Adipose tissue (tissue), 3 donors: ENCODE data around the gene PRXL2A. TPM values are rescaled to one million over a fixed set of nuclear protein-coding genes. Genes with fewer than 3 reads are reported as not detected.

ENCODE experiments used
- H3K27ac ChIP-seq: one replicate; pipeline ENCODE4 v1.5.1; 2013; ENCODE audit warnings: low read depth, low read length
- WGBS, 3 donors: extraction: QIAGEN DNeasy Blood & Tissue Kit; methylation state at CpG; one replicate each; pipeline ENCODE4 v1.1.7; 2013; 5-methylcytosine and 5-hydroxymethylcytosine counted together
- polyA plus RNA-seq, 3 donors: library from polyadenylated mRNA; stranded (reverse); fragments of 200-250 nt; gene quantifications; one replicate each; pipeline ENCODE4 v1.2.3, GENCODE V29; 2013
- donor health status: healthy with polysubstance abuse.
- donor health status: Bipolar disorder and iron deficiency.
- donor health status: healthy.

The PRXL2A gene
- polyA plus RNA-seq, 3 donors = 68.8 to 543 (median 243) TPM

DNA sequence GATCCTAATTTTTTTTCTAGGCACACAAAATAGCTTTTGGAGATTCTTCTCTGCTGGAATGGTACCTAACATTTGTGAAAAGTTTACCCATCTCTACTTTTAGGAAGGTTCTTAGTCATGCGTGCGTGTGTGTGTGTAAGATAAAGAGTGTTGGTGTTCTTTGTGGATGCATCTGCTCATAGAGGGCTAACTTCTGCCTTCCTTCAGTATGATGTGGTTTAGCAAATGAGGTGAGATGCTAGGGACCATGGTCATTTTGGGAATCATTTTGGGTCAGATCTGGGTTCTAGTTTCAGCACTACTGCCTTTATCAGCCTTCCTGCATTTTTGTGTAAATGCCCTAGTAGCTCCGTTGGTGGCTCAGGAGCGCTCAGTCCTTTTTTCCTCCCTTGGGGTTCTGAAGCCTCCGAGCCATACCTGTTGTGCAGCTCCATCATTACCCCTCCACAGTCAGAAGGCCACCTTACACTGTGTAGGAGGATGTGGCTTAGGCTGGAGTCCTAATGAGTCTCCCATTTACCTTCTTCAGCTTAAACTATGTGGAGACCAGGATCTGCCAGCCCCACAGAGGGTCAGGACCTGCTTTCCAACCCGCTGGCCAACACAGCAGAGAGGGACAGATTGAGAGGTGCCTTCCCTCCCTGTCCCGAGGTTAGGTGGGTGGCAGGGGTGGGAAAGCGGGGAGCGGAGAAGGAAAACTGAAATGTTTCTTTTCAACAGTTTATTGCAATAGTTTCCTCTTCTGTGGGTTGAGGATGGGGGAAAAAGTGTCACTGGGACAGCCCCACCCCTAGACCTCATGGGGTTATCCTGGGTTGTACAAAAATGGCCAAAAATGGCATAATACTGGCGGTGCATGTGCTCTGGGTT lies 77.0 kb downstream of the PRXL2A start:
- 57 to 84% (median 65%) methylated on average over 10 of the region's 10 CpGs for WGBS, 3 donors
- no peak overlapping the region for H3K27ac ChIP-seq

DNA sequence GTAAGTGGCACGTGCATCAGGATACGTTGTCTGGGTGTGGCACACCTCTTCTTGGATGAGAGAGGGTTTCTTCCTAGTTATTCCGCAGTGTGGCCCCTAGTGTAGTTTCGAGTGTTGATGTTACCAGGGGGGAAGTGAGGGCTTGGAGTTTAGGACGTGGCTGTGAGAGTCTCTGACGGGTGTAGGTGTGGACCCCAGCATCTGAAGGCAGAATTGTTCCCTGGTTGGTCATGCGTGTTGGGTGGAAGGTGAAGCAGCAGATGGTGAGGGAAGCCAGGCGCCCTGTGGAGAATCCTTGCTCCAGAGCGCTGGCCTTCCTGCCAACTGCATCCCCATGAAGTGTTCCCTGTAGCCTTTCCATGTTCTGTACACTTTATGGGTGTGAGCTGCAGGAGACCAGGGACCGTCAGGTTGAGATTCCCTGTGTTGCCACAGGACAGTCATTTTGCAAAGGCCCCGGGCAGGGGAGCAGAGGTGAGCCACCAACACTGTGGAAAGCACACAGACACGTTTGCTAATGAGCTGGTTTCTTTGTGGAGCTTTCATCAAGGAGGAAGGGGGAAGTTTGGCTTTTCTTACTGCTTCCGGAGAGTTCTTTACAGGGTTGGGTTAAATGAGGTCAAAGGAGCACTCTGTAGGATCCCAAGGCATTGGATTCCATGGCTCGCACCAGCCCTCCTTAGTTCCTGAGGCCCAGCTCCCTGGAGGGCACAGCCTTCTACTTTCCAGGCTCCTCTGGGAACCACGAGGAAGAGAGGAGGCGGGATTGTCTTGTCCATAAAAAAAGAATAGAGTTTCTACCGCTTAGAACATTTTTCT lies 77.8 kb downstream of the PRXL2A start:
- 39 to 72% (median 42%) methylated on average over 17 of the region's 17 CpGs for WGBS, 3 donors
- no peak overlapping the region for H3K27ac ChIP-seq

Other genes with a start within 250 kb of the PRXL2A start
- gene ANXA11, start 203.0 kb upstream of the PRXL2A start, polyA plus RNA-seq = 100 to 1,000 TPM in 2 of 3 donors, 10 to 100 TPM in 1; 64.4 to 125 (median 117) TPM
- 1 to 10 TPM in 1 of 3 donors, under 1 TPM in 1, not detected in 1; 0.11 to 4.4 TPM for gene MAT1A, start 118.9 kb upstream of the PRXL2A start, polyA plus RNA-seq
- gene DYDC1, start 51.8 kb upstream of the PRXL2A start, polyA plus RNA-seq = not detected
- gene DYDC2, start 51.8 kb upstream of the PRXL2A start, polyA plus RNA-seq = under 1 TPM in 1 of 3 donors, not detected in 2; 0.07 TPM
- gene TSPAN14, start 45.8 kb downstream of the PRXL2A start, polyA plus RNA-seq = 10 to 100 TPM; 29.5 to 82.7 (median 36.2) TPM
- gene SH2D4B, start 129.4 kb downstream of the PRXL2A start, polyA plus RNA-seq = under 1 TPM in 1 of 3 donors, not detected in 2; 0.04 TPM